Urinary bladder (tissue), 4 donors: Measurements from ENCODE around the gene WDR70. TPM values are rescaled to one million over a fixed set of nuclear protein-coding genes. Genes with fewer than 3 reads are reported as not detected.

Experiments used
- DNase-seq: peaks from one replicate; pipeline ENCODE4 v3.0.0-alpha.2; 2015; ENCODE audit errors: extremely low spot score
- H3K27ac ChIP-seq: one replicate; pipeline ENCODE4 v1.5.1; 2013; ENCODE audit warnings: low read depth, mild to moderate bottlenecking, moderate library complexity
- H3K36me3 ChIP-seq: one replicate; pipeline ENCODE4 v1.6.1; 2013; ENCODE audit warnings: mild to moderate bottlenecking, moderate library complexity; ENCODE audit not compliant: insufficient read depth
- H3K4me1 ChIP-seq: one replicate; pipeline ENCODE4 v1.6.1; 2013; ENCODE audit warnings: mild to moderate bottlenecking, moderate library complexity; ENCODE audit not compliant: insufficient read depth
- H3K4me3 ChIP-seq: one replicate; pipeline ENCODE4 v1.5.1; 2013; ENCODE audit warnings: low read depth, low read length
- WGBS: extraction: QIAGEN DNeasy Blood & Tissue Kit; methylation state at CpG from one replicate; pipeline ENCODE4 v1.1.7; 2013; 5-methylcytosine and 5-hydroxymethylcytosine counted together
- polyA plus RNA-seq: library from polyadenylated mRNA; stranded (reverse); fragments of 200-250 nt; gene quantifications from one replicate; pipeline ENCODE4 v1.2.3, GENCODE V29; 2013
- total RNA-seq: library from RNA; depleted of rRNA; stranded (reverse); fragments of >200 nt; gene quantifications from one replicate; pipeline ENCODE4 v1.2.3, GENCODE V29; 2014
- donor health status: healthy with polysubstance abuse.
- donor health status: healthy.

The WDR70 gene
- total and polyA plus RNA-seq, 2 donors = 19.3 to 48.3 TPM

DNA sequence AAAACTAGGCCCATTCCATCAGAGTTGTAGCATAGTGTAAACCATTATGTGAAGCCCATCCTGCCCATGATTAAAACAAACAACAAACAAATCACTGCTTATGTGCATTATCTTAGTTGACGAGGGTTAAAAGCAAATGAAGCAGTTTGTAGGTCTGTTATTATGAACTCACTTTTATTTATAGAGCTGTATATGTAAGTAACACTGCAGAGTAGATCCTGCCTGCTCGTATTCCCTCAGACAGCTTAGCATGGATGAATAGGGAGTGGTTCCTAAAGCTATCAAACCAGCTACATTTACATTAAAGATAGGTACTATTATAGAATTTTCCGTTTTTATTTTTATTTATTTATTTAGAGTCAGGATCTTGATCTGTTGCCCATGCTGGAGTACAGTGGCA lies 348.1 kb downstream of the WDR70 start:
- Histone ChIP-seq H3K27ac (no peak overlapping the region), H3K36me3 (no peaks in the 10 kb centered on the region), H3K4me3 (no peak overlapping the region), H3K4me1 (no peaks in the 10 kb centered on the region)
- WGBS = 92% methylated on average over 3 of the region's 3 CpGs
- no peak for DNase-seq

DNA sequence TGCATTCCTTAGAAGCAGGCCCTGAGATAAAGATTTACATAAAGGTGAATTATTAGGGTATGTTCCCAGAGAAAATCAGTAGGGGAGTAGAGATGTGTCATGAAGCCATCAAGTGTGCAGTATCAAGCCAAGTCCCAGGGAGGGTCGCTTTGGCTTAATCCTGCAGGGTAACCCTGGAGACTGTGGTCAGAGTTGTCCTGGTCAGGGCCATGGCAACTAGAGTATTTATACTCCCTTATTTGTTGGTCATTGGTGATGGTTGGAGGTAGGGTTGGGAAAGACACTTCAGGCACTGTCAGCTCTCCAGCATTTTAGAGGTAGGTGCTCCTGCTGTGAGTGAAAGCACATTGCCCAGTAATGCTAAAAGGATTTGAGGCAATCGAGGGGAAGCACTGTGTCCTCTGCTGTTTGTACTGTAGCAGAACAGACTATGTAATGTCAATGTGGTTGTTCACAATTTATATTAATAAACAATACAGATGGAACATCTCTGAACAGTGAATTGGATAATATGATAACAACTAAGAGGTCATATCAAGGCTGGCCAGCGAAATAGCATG lies 351.9 kb downstream of the WDR70 start:
- 65% methylated on average over 3 of the region's 3 CpGs for WGBS
- Histone ChIP-seq H3K4me3 (no peak overlapping the region), H3K27ac (no peak overlapping the region), H3K36me3 (no peaks in the 10 kb centered on the region), H3K4me1 (no peaks in the 10 kb centered on the region)
- no peak for DNase-seq

DNA sequence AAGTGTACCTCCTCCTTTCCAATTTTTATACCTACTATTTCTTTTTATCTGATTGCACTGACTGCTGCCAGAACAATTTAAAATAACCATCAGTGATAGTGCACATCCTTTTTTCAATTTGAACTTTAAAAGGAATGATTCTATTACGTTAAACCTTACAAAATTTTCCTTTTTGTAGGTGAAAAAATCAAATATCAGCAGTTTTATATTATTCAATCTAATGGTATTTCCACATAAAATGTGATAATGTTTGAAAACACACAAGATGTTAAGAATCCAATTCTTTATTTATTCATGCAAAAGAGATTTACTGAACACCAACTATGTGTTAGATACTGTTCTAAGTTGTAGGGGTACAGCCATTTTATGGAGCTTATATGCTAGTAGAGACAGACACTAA lies 355.0 kb downstream of the WDR70 start:
- no peaks in the 10 kb centered on the region for H3K36me3 ChIP-seq
- 0% methylated on average over 1 of the region's 1 CpG for WGBS
- no peak overlapping the region for H3K4me3 ChIP-seq
- peaks cover 1% of the 10 kb centered on the region for H3K4me1 ChIP-seq
- H3K27ac ChIP-seq = no peak overlapping the region
- no peak for DNase-seq

GRCh38 chr5:37735649-37736347 lies 356.7 kb downstream of the WDR70 start:
- H3K36me3 ChIP-seq = no peaks in the 10 kb centered on the region
- WGBS = 60% methylated on average over 4 of the region's 4 CpGs
- H3K4me1 ChIP-seq = peaks cover 1% of the 10 kb centered on the region
- no peak overlapping the region for H3K4me3 ChIP-seq
- no peak for DNase-seq
- H3K27ac ChIP-seq = no peak overlapping the region

GRCh38 chr5:37736397-37736796 lies 357.3 kb downstream of the WDR70 start:
- WGBS = 88% methylated on average over 2 of the region's 2 CpGs
- Histone ChIP-seq H3K36me3 (peaks cover under 1% of the 10 kb centered on the region), H3K4me3 (no peak overlapping the region), H3K27ac (no peak overlapping the region), H3K4me1 (peaks cover 1% of the 10 kb centered on the region)
- DNase-seq = no peak

DNA sequence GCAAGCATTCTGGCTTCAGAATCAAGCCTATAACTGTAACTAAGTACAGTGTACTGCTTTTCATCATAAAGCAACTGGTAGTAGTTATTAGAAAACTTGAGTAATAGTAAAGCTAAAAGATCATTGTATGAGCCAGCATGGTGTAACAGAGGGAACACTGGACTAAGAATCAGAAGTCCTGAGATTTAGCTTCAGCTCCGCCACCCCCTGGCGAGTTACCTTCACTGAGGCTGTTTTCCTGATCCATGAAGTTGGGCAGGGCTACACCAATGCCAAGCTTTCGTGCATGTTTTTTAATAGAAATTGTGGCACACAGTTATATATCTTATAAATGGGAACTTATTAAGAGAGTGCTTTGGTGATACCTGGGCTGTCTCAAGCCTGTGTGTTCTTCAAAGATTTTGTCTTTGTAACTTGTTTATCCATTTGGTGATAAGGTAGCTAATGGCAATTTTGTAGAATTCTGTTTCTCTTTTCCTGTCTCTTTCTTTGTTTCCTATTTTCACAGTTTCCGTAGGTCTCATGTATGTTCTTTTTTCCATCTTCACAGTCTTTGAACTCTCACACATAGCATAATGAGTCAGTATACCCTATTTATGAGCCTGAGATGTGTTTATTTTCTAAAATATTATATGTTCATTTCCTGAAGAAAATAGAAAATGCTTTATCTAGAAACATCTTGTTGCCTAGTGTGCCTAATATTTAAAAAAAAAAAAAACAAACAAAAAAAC lies 358.4 kb downstream of the WDR70 start:
- H3K4me3 ChIP-seq = no peak overlapping the region
- WGBS = 93% methylated on average over 4 of the region's 4 CpGs
- peaks cover 4% of the 10 kb centered on the region for H3K36me3 ChIP-seq
- H3K27ac ChIP-seq = no peak overlapping the region
- no peak for DNase-seq
- peaks cover 1% of the 10 kb centered on the region for H3K4me1 ChIP-seq

- H3K36me3 ChIP-seq = peaks cover 4% of the 10 kb centered on the region
- H3K4me3 ChIP-seq = no peak overlapping the region
- whole genome bisulfite sequencing = 53% methylated on average over 4 of the region's 4 CpGs
- no peak overlapping the region for H3K27ac ChIP-seq
- DNase-seq = no peak
- H3K4me1 ChIP-seq = peaks cover 1% of the 10 kb centered on the region
Observed at GRCh38 chr5:37738057-37738691, 359.1 kb downstream of the WDR70 start.

GRCh38 chr5:37738865-37739488 lies 359.9 kb downstream of the WDR70 start:
- WGBS = 75% methylated on average over 5 of the region's 5 CpGs
- no peak for DNase-seq
- Histone ChIP-seq H3K36me3 (peaks cover 4% of the 10 kb centered on the region), H3K27ac (no peak overlapping the region), H3K4me3 (no peak overlapping the region), H3K4me1 (peaks cover 1% of the 10 kb centered on the region)

DNA sequence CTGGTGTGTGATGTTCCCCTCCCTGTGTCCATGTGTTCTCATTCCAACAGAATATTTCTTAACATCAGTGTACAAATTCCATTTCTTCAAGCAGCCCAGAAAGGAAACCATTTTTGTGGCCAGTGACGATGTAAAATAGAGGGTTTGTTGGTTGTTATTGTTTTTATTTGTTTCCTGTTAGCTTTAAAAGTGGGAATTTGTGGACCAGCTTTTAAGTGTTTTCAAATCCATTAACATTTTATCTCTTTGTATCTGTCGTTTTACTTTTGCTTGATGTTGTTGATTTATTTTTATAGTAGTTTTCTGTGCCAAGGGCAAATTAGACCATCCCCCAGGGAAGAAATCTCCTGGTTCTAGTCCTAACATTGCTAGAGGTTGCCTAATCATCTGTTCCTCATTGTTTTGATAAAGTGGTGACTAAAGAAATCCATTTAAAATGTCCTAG lies 360.7 kb downstream of the WDR70 start:
- H3K36me3 ChIP-seq = peaks cover 4% of the 10 kb centered on the region
- no peak overlapping the region for H3K4me3 ChIP-seq
- H3K27ac ChIP-seq = peak overlapping the region; percentile 10
- peaks cover 1% of the 10 kb centered on the region for H3K4me1 ChIP-seq
- WGBS = 43% methylated on average over 2 of the region's 2 CpGs
- no peak for DNase-seq

GRCh38 chr5:37740331-37741066 lies 361.4 kb downstream of the WDR70 start:
- Histone ChIP-seq H3K4me3 (no peak overlapping the region), H3K36me3 (peaks cover 4% of the 10 kb centered on the region), H3K27ac (peak overlapping the region; percentile 73), H3K4me1 (peaks cover 1% of the 10 kb centered on the region)
- DNase-seq = no peak

GRCh38 chr5:37742111-37742510 lies 363.0 kb downstream of the WDR70 start:
- no peak for DNase-seq
- Histone ChIP-seq H3K36me3 (peaks cover 4% of the 10 kb centered on the region), H3K4me1 (peaks cover 1% of the 10 kb centered on the region), H3K27ac (no peak overlapping the region), H3K4me3 (no peak overlapping the region)

- 64% methylated on average over 3 of the region's 3 CpGs for WGBS
- Histone ChIP-seq H3K27ac (no peak overlapping the region), H3K36me3 (no peaks in the 10 kb centered on the region), H3K4me3 (no peak overlapping the region), H3K4me1 (no peaks in the 10 kb centered on the region)
- no peak for DNase-seq
Observed at GRCh38 chr5:37751227-37751626, 372.1 kb downstream of the WDR70 start.

GRCh38 chr5:37754976-37755375 lies 375.9 kb downstream of the WDR70 start:
- 90% methylated on average over 4 of the region's 4 CpGs for WGBS
- no peaks in the 10 kb centered on the region for H3K36me3 ChIP-seq
- no peak overlapping the region for H3K4me3 ChIP-seq
- H3K4me1 ChIP-seq = no peaks in the 10 kb centered on the region
- no peak for DNase-seq
- no peak overlapping the region for H3K27ac ChIP-seq
